Activated T-cell treated with anti-CD3 and anti-CD28 coated beads, Interleukin-2, amount 50 U/mL, for 72 hours (primary cell): ENCODE data around the gene FAM53B. TPM values are rescaled to one million over a fixed set of nuclear protein-coding genes. Genes with fewer than 3 reads are reported as not detected.

ENCODE experiments used
- ATAC-seq, 2 donors: fragments of 150-1000 bp; cut with Tn5 transposase; replicated peaks in 1 of 2; 2 replicates each; pipeline ENCODE4 v1.10.0; 2021; ENCODE audit warnings: moderate library complexity in 2 of 2, mild to moderate bottlenecking in 1 of 2
- DNase-seq, 2 donors: peaks; one replicate each; pipeline ENCODE4 v3.0.0; 2021 to 2022; ENCODE audit warnings: mixed read lengths in 1 of 2
- H3K27ac Mint-ChIP-seq: one replicate; pipeline ENCODE4 v1.8.0; 2022; ENCODE audit warnings: mild to moderate bottlenecking, moderate library complexity, mixed read lengths
- H3K27me3 Mint-ChIP-seq: one replicate; pipeline ENCODE4 v1.8.0; 2022; ENCODE audit warnings: low read depth, mixed read lengths
- H3K36me3 Mint-ChIP-seq, 2 donors: one replicate each; pipeline ENCODE4 v1.8.0; 2022; ENCODE audit warnings: mixed read lengths in 2 of 2, mild to moderate bottlenecking in 1 of 2; ENCODE audit not compliant: insufficient read depth in 2 of 2
- H3K4me1 Mint-ChIP-seq: one replicate; pipeline ENCODE4 v1.8.0; 2022; ENCODE audit warnings: low read depth, mixed read lengths
- H3K4me3 Mint-ChIP-seq, 2 donors: one replicate each; pipeline ENCODE4 v1.8.0; 2022; ENCODE audit warnings: mild to moderate bottlenecking in 2 of 2, mixed read lengths in 2 of 2, moderate library complexity in 2 of 2
- H3K9me3 Mint-ChIP-seq, 2 donors: one replicate each; pipeline ENCODE4 v1.8.0; 2022; ENCODE audit warnings: mixed read lengths in 2 of 2
- total RNA-seq, 2 donors: library from RNA; stranded (reverse); gene quantifications; one replicate each; pipeline ENCODE4 v1.2.3, GENCODE V29; 2022

The FAM53B gene
- total RNA-seq, 2 donors from 2014 or later = 30.0 to 37.7 TPM

GRCh38 chr10:124707144-124707467 lies 37.1 kb downstream of the FAM53B start:
- H3K36me3 Mint-ChIP-seq = peaks cover 4 to 15% of the 10 kb centered on the region in 2 donors
- ATAC-seq = no peak
- H3K9me3 Mint-ChIP-seq = no peaks in the 10 kb centered on the region
- H3K4me3 Mint-ChIP-seq = no peak overlapping the region
- peak overlapping the region; percentile 63 for H3K27ac Mint-ChIP-seq
- no peak for DNase-seq
- no peaks in the 10 kb centered on the region for H3K27me3 Mint-ChIP-seq
- peaks cover 88% of the 10 kb centered on the region for H3K4me1 Mint-ChIP-seq

GRCh38 chr10:124706462-124707143 lies 37.6 kb downstream of the FAM53B start:
- peaks cover 6 to 15% of the 10 kb centered on the region in 2 donors for H3K36me3 Mint-ChIP-seq
- H3K27ac Mint-ChIP-seq = peak overlapping the region; percentile 66
- H3K4me1 Mint-ChIP-seq = peaks cover 93% of the 10 kb centered on the region
- no peaks in the 10 kb centered on the region for H3K9me3 Mint-ChIP-seq
- DNase-seq = no peak
- no peak for ATAC-seq
- no peaks in the 10 kb centered on the region for H3K27me3 Mint-ChIP-seq
- peak overlapping the region in 1 of 2 donors; percentile 23 for H3K4me3 Mint-ChIP-seq

GRCh38 chr10:124705817-124706461 lies 38.2 kb downstream of the FAM53B start:
- DNase-seq = no peak
- peak overlapping the region; percentile 66 for H3K27ac Mint-ChIP-seq

GRCh38 chr10:124705381-124705740 lies 38.8 kb downstream of the FAM53B start:
- H3K36me3 Mint-ChIP-seq = peaks cover 6 to 15% of the 10 kb centered on the region in 2 donors
- peaks cover 96% of the 10 kb centered on the region for H3K4me1 Mint-ChIP-seq
- H3K4me3 Mint-ChIP-seq = no peak overlapping the region
- no peaks in the 10 kb centered on the region for H3K27me3 Mint-ChIP-seq
- no peaks in the 10 kb centered on the region for H3K9me3 Mint-ChIP-seq
- DNase-seq (no peak), ATAC-seq (peak in 1 of 2 donors; percentile 3)
- no peak overlapping the region for H3K27ac Mint-ChIP-seq

More at GRCh38 chr10:124705817-124706461, 38.2 kb downstream of the FAM53B start:
- H3K4me1 Mint-ChIP-seq = peaks cover 96% of the 10 kb centered on the region
- no peaks in the 10 kb centered on the region for H3K9me3 Mint-ChIP-seq
- ATAC-seq = peak; percentile 39 to 54
- no peak overlapping the region for H3K4me3 Mint-ChIP-seq
- H3K27me3 Mint-ChIP-seq = no peaks in the 10 kb centered on the region
- H3K36me3 Mint-ChIP-seq = peaks cover 6 to 15% of the 10 kb centered on the region in 2 donors

- peak overlapping the region; percentile 26 for H3K27ac Mint-ChIP-seq
- H3K4me3 Mint-ChIP-seq = no peak overlapping the region
- peaks cover 96% of the 10 kb centered on the region for H3K4me1 Mint-ChIP-seq
- peaks cover 6 to 15% of the 10 kb centered on the region in 2 donors for H3K36me3 Mint-ChIP-seq
- no peak for DNase-seq
- no peak for ATAC-seq
- no peaks in the 10 kb centered on the region for H3K27me3 Mint-ChIP-seq
- H3K9me3 Mint-ChIP-seq = no peaks in the 10 kb centered on the region
Measured at GRCh38 chr10:124704428-124705380, 39.5 kb downstream of the FAM53B start.

- ATAC-seq (no peak), DNase-seq (no peak)
- Mint-ChIP-seq H3K4me3 (peak overlapping the region in 1 of 2 donors; percentile 6), H3K27ac (peak overlapping the region; percentile 24), H3K4me1 (peaks cover 96% of the 10 kb centered on the region), H3K27me3 (no peaks in the 10 kb centered on the region), H3K36me3 (peaks cover 6 to 15% of the 10 kb centered on the region in 2 donors), H3K9me3 (no peaks in the 10 kb centered on the region)
Measured at GRCh38 chr10:124703778-124704427, 40.3 kb downstream of the FAM53B start.

- Mint-ChIP-seq H3K4me3 (no peak overlapping the region), H3K27me3 (no peaks in the 10 kb centered on the region), H3K27ac (peak overlapping the region; percentile 99), H3K36me3 (peaks cover 6 to 15% of the 10 kb centered on the region in 2 donors), H3K9me3 (no peaks in the 10 kb centered on the region), H3K4me1 (peaks cover 98% of the 10 kb centered on the region)
- no peak for DNase-seq
- ATAC-seq = no peak
Measured at GRCh38 chr10:124703372-124703771, 40.8 kb downstream of the FAM53B start.

- Mint-ChIP-seq H3K36me3 (peaks cover 6 to 15% of the 10 kb centered on the region in 2 donors), H3K27ac (peak overlapping the region; percentile 99), H3K9me3 (no peaks in the 10 kb centered on the region), H3K27me3 (no peaks in the 10 kb centered on the region), H3K4me1 (peaks cover 100% of the 10 kb centered on the region), H3K4me3 (peak overlapping the region; percentile 49 to 84)
- peak; percentile 40 to 52 for DNase-seq
- peak; percentile 46 to 58 for ATAC-seq
Measured at GRCh38 chr10:124701881-124702656, 42.1 kb downstream of the FAM53B start.

- DNase-seq = no peak
- peaks cover 100% of the 10 kb centered on the region for H3K4me1 Mint-ChIP-seq
- peaks cover 6 to 13% of the 10 kb centered on the region in 2 donors for H3K36me3 Mint-ChIP-seq
- H3K27ac Mint-ChIP-seq = peak overlapping the region; percentile 99
- H3K4me3 Mint-ChIP-seq = peak overlapping the region; percentile 34 to 42
- H3K27me3 Mint-ChIP-seq = no peaks in the 10 kb centered on the region
- H3K9me3 Mint-ChIP-seq = no peaks in the 10 kb centered on the region
- no peak for ATAC-seq
Measured at GRCh38 chr10:124701435-124701834, 42.7 kb downstream of the FAM53B start.

- no peaks in the 10 kb centered on the region for H3K9me3 Mint-ChIP-seq
- H3K4me3 Mint-ChIP-seq = peak overlapping the region; percentile 34 to 42
- peak overlapping the region; percentile 69 for H3K27ac Mint-ChIP-seq
- ATAC-seq (no peak), DNase-seq (no peak)
- H3K36me3 Mint-ChIP-seq = peaks cover 6 to 10% of the 10 kb centered on the region in 2 donors
- H3K27me3 Mint-ChIP-seq = no peaks in the 10 kb centered on the region
- H3K4me1 Mint-ChIP-seq = peaks cover 100% of the 10 kb centered on the region
Measured at GRCh38 chr10:124701038-124701365, 43.2 kb downstream of the FAM53B start.

GRCh38 chr10:124700293-124701037 lies 43.7 kb downstream of the FAM53B start:
- ATAC-seq (no peak), DNase-seq (no peak)
- Mint-ChIP-seq H3K36me3 (peaks cover 6 to 11% of the 10 kb centered on the region in 2 donors), H3K27me3 (no peaks in the 10 kb centered on the region), H3K4me1 (peaks cover 99% of the 10 kb centered on the region), H3K4me3 (peak overlapping the region in 1 of 2 donors; percentile 16), H3K9me3 (no peaks in the 10 kb centered on the region), H3K27ac (peak overlapping the region; percentile 73)
